Thyroid gland (tissue), 4 donors: ENCODE data around the gene COQ8A.

Source experiments
- POLR2A ChIP-seq, 2 donors: fragments of 450-650 bp; IDR thresholded peaks; one replicate each; pipeline ENCODE4 v1.6.1; 2017; ENCODE audit warnings: antibody characterized with exemption in 2 of 2, mild to moderate bottlenecking in 2 of 2, moderate library complexity in 1 of 2
- TF ChIP-seq, protein P1 (sequence below), 6 experiments: fragments of 200-600 bp in 3 of 6; fragments of 450-650 bp in 3 of 6; sonication (generic) in 3 of 6; IDR thresholded peaks; one replicate each; pipeline ENCODE4 v1.5.1; 2016 to 2019; ENCODE audit warnings: antibody characterized with exemption in 6 of 6, mild to moderate bottlenecking in 2 of 6, inconsistent platforms in 1 of 6, moderate library complexity in 1 of 6

DNA sequence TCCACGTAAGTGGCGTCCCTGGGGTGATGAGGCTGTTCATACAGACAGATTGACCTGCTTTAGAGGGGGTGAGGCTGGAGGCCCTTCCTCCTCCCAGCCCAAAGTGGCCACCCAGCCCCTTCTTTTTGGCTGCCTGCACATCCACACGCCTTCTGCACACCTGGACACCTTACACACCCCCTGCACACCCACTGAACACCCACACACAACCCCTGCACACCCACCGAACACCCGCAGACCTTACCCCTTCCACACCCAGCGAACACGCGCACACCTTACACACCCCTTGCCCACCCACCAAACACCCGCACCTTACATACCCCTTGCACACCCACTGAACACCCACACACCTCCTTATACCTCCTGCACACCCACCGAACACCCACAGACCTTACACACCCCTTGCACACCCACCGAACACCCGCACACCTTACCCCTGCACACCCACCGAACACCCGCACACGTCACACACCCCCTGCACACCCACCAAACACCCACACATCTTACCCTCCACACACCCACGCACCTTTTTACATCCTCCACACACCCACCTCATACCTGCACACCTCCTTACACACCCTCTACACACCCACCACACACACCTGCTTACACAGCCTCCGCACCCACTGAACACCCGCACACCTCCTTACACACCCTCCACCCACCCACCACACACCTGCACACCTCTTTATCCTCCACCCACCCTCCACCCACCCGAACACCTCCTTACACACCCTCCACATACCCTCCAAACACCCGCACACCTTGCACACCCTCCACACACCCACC is 37.7 kb downstream of the COQ8A start:
- TF ChIP-seq, protein P1, sequence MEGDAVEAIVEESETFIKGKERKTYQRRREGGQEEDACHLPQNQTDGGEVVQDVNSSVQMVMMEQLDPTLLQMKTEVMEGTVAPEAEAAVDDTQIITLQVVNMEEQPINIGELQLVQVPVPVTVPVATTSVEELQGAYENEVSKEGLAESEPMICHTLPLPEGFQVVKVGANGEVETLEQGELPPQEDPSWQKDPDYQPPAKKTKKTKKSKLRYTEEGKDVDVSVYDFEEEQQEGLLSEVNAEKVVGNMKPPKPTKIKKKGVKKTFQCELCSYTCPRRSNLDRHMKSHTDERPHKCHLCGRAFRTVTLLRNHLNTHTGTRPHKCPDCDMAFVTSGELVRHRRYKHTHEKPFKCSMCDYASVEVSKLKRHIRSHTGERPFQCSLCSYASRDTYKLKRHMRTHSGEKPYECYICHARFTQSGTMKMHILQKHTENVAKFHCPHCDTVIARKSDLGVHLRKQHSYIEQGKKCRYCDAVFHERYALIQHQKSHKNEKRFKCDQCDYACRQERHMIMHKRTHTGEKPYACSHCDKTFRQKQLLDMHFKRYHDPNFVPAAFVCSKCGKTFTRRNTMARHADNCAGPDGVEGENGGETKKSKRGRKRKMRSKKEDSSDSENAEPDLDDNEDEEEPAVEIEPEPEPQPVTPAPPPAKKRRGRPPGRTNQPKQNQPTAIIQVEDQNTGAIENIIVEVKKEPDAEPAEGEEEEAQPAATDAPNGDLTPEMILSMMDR (IDR thresholded peaks at IDR 0.05), result no peak
- TF ChIP-seq POLR2A (IDR thresholded peaks at IDR 0.05), result no peak
